ENCODE measurements around the gene INPP5K.

DNA sequence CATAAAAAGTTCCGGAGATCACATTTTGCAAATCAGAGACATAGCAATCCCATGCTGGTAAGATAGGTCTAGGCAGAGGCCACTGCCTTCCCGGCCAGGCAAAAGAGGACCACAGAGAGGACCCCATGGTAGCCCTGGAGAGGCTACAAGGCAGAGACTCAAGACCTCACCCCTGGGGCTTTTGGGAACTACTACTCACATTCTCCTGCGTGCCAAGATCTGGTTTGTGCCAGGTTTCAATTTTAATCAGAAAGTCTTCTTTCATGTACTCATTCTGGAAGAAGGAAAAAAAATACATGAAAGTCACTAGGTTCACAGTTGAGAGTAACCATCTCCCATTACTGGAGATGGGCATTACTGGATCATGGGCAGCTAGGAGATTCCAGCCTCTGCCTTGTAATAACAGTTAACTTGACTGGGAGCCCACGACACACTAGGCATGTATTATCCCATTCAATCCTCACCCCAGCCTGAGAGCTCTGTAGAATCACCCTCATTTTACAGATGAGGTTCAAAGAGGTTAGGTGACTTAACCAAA is 25.0 kb upstream of the INPP5K start:
- TF ChIP-seq EZH2 (IDR thresholded peaks at IDR 0.05; ENCODE audit: insufficient read depth, poor library complexity, severe bottlenecking): no peak
- no peak for TF ChIP-seq EZH2phosphoT487 (IDR thresholded peaks at IDR 0.05; ENCODE audit: insufficient read depth, low read depth)

Data from GM23248 (cell line).